Smooth muscle cell of the brain vasculature (primary cell): ENCODE measurements around the gene SLC31A1.

Experiments used
- DNase-seq: peaks from one replicate; pipeline ENCODE4 v3.0.0-alpha.2; 2012; ENCODE audit warnings: low read depth, low spot score

Gene SLC31A1

DNA sequence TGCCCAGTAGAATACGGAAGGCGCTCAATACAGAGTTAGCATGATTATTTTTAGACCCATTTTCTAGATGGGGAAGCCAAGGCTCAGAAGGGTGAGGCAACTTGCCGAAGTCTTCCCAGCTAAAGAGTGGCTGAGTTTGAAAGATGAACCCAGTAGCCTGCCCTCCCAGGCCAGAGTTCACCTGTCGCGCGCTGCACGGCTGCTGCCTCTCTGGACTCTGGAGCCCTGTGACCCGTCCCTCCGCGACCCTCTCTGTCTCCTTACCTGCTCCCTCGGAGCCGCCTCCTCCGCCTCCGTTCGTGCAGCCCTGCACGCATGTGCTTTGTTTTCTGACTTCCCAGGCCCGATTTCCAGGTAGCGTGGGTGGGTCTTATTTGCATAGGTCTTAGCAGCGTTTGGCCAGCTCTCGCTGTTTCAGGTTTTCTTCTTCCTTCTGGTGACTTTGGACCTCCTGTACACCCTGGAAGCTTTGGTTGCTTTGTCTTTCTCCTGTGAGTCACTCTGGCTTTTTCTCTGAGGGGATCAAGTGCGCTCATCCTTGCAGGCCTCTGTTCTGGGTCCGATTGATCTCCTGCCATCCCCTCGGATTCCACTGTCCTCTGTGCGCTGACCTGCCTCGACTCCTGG, 81.6 kb downstream of the SLC31A1 start, which contains the start of gene RNF183:
RNF183 (minus strand) TSS at position 585 of the 627 bp plus-strand sequence. CDS start 5,192 bp downstream, outside the sequence.
- DNase-seq = no peak

GRCh38 chr9:113306566-113306965, 85.2 kb downstream of the SLC31A1 start:
- no peak for DNase-seq

- no peak for DNase-seq
These were observed 86.1 kb downstream of the SLC31A1 start for GRCh38 chr9:113307396-113307975.

DNA sequence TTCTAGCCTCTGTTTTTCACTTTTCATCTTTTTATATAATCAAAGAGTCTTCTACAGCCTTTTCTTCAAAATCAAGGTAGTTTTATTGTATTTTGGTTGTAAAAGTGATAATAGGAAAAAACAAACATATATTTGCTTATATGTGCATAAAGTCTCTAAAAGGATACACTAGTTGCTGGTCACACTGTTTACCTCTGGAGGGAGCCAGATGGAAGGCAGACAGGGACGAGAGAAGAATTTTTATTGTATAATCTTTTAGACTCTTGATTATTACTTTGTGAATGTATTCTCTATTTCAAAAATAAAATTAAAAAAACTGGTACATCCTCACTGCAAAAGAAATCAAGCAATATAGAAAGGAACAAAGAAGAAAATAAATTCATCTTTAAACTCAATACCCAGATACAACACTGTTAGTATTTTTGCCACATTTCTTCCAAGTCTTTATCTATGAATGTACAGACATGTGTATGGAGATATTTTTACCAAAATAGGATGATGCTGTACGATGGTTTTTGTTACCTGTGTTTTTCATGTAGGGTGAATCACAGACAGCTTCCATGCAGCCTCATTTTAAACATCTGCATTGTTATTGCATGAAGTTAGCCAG, 88.0 kb downstream of the SLC31A1 start:
- DNase-seq = peak; percentile 13

DNA sequence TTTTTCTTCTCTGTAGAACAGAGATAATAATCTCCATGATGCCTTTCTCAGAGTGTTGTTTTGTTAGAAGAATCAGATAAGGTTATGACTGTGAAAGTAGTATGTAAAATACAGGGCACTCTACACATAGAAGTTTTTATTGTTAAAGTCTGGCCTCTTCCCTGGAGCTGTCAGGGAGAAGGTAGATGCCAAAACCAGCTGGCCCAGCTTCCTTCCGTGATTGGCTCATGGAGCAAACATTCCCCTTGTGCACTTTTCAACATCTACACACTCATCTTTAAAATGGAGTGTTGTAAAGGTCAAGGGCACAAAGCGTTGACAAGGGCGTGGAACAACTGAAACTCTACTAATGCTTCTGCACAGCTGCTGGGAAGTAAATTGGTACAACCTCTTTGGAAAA, 89.2 kb downstream of the SLC31A1 start:
- no peak for DNase-seq

DNA sequence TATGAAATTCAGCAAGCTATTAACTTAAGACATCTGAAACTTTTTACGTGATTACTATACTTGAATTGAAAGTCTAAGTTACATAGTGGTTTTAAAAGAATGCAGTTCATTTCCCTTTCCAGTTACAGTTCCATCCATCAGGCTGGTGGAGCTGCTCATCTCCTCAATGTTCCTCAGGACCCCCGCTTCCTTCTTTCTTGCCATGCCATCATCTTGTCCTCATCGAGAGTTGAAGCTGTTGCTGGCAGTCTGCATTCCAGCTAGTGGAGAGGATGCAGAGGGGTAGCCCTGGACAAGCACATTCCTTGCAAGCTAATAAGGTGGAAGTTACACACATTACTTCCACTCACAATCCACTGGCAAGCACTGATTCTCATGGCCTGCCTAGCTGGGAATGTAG, 90.6 kb downstream of the SLC31A1 start:
- no peak for DNase-seq

DNA sequence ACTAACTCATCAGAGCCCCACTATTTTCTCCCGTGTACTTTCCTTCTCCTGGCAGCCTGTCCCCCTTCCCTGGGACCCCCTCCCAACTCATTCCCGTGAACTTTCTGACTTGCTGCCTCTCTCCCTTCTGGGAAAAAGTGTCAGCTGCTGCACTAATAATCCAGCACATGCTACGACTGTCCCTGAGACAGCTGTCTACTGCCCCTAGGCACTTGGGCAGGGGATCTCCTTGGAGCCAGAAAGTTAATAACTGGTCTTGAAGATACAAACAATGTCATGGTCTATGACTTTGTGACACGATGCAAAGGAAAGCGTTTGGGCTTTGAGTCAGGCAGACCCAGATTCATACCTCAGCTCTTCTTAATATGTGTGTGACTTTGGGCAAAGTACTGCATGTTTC, 91.9 kb downstream of the SLC31A1 start:
- no peak for DNase-seq
